ENCODE measurements around the gene HIVEP2.

Gene HIVEP2

GRCh38 chr6:142853244-142854180 is 91.5 kb downstream of the HIVEP2 start:
- Histone ChIP-seq H3K9me3 (no peaks in the 10 kb centered on the region), H3K27me3 (peaks cover 7% of the 10 kb centered on the region), H3K27ac (no peak overlapping the region), H3K36me3 (no peaks in the 10 kb centered on the region), H3K4me1 (ENCODE audit: control insufficient read depth in 1 of 2, insufficient read depth in 1 of 2, low read depth in 1 of 2, low read length in 1 of 2) (peaks cover 3 to 9% of the 10 kb centered on the region in 2 experiments), H3K4me3 (ENCODE audit: low read depth in 1 of 2, low read length in 1 of 2) (no peak overlapping the region)
- TF ChIP-seq, protein P1, sequence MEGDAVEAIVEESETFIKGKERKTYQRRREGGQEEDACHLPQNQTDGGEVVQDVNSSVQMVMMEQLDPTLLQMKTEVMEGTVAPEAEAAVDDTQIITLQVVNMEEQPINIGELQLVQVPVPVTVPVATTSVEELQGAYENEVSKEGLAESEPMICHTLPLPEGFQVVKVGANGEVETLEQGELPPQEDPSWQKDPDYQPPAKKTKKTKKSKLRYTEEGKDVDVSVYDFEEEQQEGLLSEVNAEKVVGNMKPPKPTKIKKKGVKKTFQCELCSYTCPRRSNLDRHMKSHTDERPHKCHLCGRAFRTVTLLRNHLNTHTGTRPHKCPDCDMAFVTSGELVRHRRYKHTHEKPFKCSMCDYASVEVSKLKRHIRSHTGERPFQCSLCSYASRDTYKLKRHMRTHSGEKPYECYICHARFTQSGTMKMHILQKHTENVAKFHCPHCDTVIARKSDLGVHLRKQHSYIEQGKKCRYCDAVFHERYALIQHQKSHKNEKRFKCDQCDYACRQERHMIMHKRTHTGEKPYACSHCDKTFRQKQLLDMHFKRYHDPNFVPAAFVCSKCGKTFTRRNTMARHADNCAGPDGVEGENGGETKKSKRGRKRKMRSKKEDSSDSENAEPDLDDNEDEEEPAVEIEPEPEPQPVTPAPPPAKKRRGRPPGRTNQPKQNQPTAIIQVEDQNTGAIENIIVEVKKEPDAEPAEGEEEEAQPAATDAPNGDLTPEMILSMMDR (IDR thresholded peaks at IDR 0.05), result no peak

DNA sequence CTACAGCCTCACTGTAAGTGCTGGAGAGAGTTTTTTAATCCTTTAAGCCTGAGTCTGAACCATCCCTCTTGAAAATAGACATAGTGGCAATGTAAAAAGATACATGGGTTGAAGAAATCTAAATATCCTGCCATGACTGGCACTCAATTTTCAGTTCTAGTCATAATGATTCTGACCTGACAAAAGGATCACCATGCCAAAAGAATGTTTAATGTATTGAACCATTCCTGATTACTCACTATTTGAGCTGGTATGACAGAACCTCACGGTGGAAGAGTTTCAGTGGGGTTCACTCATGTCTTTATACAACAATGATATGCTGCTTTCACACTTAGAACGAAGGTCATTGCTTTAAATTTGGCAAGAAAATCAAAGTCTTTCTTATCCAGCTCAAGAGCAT is 93.4 kb downstream of the HIVEP2 start:
- no peak overlapping the region for H3K4me3 ChIP-seq (ENCODE audit: low read depth in 1 of 2, low read length in 1 of 2)
- H3K36me3 ChIP-seq, result no peaks in the 10 kb centered on the region
- no peaks in the 10 kb centered on the region for H3K27me3 ChIP-seq
- H3K9me3 ChIP-seq, result no peaks in the 10 kb centered on the region
- H3K27ac ChIP-seq, result no peak overlapping the region
- H3K4me1 ChIP-seq (ENCODE audit: control insufficient read depth in 1 of 2, insufficient read depth in 1 of 2, low read depth in 1 of 2, low read length in 1 of 2), result peaks cover 4 to 5% of the 10 kb centered on the region in 2 experiments
- TF ChIP-seq, protein P1 (IDR thresholded peaks at IDR 0.05), result no peak

- Histone ChIP-seq H3K4me1 (ENCODE audit: control insufficient read depth in 1 of 2, insufficient read depth in 1 of 2, low read depth in 1 of 2, low read length in 1 of 2) (peaks cover 11 to 12% of the 10 kb centered on the region in 2 experiments), H3K4me3 (ENCODE audit: low read depth in 1 of 2, low read length in 1 of 2) (no peak overlapping the region), H3K36me3 (no peaks in the 10 kb centered on the region), H3K27me3 (no peaks in the 10 kb centered on the region), H3K9me3 (no peaks in the 10 kb centered on the region), H3K27ac (no peak overlapping the region)
- TF ChIP-seq, protein P1 (IDR thresholded peaks at IDR 0.05), result no peak
These were observed 94.1 kb downstream of the HIVEP2 start for GRCh38 chr6:142850679-142851423.

DNA sequence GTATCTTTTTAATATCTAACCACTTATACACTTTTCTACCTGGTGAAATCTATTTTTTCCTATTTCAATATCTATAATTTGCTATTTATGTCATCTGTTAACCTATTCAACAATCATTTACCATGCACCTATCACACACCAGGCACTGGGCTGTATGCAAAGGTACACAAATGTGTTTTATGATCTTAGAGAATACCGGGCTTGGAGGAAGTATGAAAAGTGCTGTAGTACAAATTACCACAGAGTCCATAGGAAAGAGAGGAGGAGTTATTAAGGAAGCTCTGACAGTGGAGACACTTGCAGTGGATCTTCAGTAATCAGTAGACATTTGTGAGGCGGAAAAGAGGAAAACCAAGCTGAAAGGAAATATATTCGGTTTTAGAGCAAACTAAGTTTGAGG is 96.0 kb downstream of the HIVEP2 start:
- Histone ChIP-seq H3K4me3 (ENCODE audit: low read depth in 1 of 2, low read length in 1 of 2) (no peak overlapping the region), H3K27me3 (no peaks in the 10 kb centered on the region), H3K36me3 (no peaks in the 10 kb centered on the region), H3K27ac (no peak overlapping the region), H3K9me3 (no peaks in the 10 kb centered on the region), H3K4me1 (ENCODE audit: control insufficient read depth in 1 of 2, insufficient read depth in 1 of 2, low read depth in 1 of 2, low read length in 1 of 2) (peaks cover 30 to 31% of the 10 kb centered on the region in 2 experiments)
- TF ChIP-seq, protein P1 (IDR thresholded peaks at IDR 0.05), result no peak

GRCh38 chr6:142848156-142848555 is 96.8 kb downstream of the HIVEP2 start:
- no peaks in the 10 kb centered on the region for H3K36me3 ChIP-seq
- peaks cover 31 to 38% of the 10 kb centered on the region in 2 experiments for H3K4me1 ChIP-seq (ENCODE audit: control insufficient read depth in 1 of 2, insufficient read depth in 1 of 2, low read depth in 1 of 2, low read length in 1 of 2)
- no peaks in the 10 kb centered on the region for H3K27me3 ChIP-seq
- H3K27ac ChIP-seq, result no peak overlapping the region
- TF ChIP-seq, protein P1 (IDR thresholded peaks at IDR 0.05), result no peak
- no peak overlapping the region for H3K4me3 ChIP-seq (ENCODE audit: low read depth in 1 of 2, low read length in 1 of 2)
- H3K9me3 ChIP-seq, result no peaks in the 10 kb centered on the region
